GM18526 (cell line): ENCODE data around the gene KAT6B.

Experiments used
- POLR2A ChIP-seq: IDR thresholded peaks from 3 replicates; pipeline ENCODE4 v1.6.1; 2011; ENCODE audit not compliant: insufficient read length; ENCODE audit errors: extremely low read depth

Gene KAT6B

DNA sequence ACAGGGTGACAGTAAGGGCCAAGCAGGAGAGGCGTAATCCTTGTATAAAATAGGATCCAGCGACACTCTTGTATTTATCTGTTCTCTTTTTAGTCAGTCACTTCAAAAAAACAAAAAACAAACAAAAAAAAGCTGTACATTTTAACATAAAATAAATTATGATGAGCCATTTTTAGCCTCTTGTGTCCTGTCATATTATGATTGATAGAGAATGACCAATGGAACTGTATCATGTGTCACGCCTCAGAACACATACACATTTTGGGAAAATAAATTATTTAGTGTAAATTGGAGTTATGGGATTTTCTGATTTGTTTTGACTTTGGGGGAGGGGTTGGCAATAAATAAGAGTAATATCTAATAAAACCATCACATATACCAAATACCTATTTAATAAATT lies 205.7 kb downstream of the KAT6B start:
- no peak for TF ChIP-seq POLR2A

- no peak for TF ChIP-seq POLR2A
Measured at GRCh38 chr10:75032813-75033212, 206.4 kb downstream of the KAT6B start.

GRCh38 chr10:75033399-75034130 lies 207.2 kb downstream of the KAT6B start:
- no peak for TF ChIP-seq POLR2A

DNA sequence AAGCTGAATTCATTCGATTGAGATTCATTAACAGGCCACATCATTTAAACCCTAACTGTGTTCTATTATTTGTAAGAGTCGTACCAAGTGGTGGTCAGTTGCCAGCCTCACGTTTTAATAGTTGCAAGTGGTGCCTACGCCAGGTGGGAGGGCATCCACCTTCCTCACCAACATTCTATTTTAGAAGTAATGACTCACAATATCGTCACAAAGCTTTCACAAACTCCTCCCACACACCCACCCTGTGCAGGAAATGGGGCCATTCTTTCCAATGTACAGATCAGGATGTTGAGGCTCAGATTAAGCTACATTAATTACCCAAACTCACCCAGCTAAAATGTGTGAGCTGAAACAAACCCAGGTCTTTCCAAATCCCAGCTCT lies 207.7 kb downstream of the KAT6B start:
- TF ChIP-seq POLR2A = no peak

- no peak for TF ChIP-seq POLR2A
Measured at GRCh38 chr10:75034714-75035258, 208.4 kb downstream of the KAT6B start.

DNA sequence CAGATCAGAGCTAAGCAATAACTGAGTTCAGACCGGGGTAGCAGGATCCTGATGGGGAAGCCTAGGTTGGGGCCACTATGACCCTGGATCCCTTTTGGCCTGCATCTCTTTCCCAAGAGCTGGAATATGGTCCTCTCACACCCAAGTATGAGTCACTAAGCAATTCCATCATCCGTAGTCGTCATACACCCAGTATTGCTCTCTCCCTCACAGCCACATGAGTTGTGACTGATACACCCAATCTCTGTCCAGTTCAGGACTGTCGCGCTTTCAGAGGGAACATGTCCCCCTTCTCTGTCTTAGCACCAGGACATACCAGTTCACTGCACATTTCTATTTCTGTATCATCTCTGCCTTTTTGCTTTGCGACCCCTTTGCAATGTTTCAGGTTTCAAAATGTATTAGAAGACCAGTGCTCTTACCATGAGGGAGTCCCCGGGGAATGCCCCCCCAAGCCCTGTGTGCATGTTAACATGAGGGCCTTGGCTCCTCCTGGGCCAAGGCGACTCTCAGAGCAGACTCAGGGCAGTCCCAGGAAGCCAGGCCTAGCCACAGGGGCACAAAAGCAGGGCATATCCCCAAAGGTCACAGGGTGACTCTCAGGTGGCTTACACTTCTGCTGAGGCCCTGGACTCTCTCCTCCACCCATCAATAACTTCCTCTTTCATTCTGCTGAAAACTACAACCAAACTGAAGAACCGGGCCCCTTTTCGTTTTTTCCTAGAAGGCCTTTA lies 209.7 kb downstream of the KAT6B start:
- TF ChIP-seq POLR2A = no peak

DNA sequence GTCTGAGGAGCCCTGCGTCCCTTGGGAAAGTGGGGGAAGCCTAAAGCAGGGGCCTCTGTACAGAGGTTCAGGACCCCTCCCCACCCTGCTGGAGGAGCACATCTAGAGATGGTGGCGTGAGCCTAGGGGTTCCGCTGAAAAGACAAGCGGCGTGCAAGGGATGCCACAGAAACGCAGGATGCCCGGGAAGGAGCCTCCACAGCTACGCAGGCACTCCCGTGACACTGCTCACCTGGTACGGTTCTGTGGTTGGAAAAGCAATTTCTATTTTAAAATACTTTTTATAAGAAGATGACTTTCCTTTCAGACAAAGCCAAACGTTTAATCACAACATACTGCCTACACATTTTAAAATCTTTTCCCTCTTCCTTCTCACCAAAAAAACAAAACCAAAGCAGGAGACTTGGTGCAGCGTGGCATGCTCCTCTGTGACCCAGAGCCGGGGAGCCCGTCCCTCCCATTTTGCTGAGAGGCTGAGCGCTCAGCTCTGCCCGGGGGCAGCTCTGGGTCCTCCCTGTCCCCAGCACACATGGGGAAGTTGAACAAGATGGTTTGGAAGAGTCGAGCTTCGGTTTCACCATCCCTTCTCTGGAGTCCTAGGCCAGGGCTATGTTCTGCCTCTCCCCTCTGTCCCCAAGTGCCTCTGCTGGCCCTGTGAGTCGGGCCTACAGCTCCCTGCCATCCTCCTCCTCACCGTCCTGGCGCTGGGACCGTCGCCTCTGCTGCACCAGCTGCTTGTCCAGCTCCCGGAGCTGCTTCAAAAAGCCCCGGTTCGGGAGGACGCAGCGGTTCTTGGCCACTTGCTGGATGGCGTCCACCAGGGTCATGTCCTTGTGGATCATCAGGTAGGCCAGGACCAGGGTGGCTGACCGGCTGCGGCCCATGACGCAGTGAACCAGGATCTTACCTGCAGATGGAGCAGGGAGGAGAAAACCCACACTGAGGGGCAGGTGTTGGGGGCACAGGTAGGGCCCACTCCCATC lies 211.1 kb downstream of the KAT6B start:
- no peak for TF ChIP-seq POLR2A

GRCh38 chr10:75038335-75038734 lies 211.9 kb downstream of the KAT6B start:
- no peak for TF ChIP-seq POLR2A

GRCh38 chr10:75040576-75040975 lies 214.2 kb downstream of the KAT6B start:
- TF ChIP-seq POLR2A = no peak

GRCh38 chr10:75042292-75042974 lies 216.0 kb downstream of the KAT6B start:
- TF ChIP-seq POLR2A = no peak

GRCh38 chr10:75043256-75044131 lies 217.1 kb downstream of the KAT6B start:
- no peak for TF ChIP-seq POLR2A

GRCh38 chr10:75048669-75049098 lies 222.3 kb downstream of the KAT6B start:
- no peak for TF ChIP-seq POLR2A

DNA sequence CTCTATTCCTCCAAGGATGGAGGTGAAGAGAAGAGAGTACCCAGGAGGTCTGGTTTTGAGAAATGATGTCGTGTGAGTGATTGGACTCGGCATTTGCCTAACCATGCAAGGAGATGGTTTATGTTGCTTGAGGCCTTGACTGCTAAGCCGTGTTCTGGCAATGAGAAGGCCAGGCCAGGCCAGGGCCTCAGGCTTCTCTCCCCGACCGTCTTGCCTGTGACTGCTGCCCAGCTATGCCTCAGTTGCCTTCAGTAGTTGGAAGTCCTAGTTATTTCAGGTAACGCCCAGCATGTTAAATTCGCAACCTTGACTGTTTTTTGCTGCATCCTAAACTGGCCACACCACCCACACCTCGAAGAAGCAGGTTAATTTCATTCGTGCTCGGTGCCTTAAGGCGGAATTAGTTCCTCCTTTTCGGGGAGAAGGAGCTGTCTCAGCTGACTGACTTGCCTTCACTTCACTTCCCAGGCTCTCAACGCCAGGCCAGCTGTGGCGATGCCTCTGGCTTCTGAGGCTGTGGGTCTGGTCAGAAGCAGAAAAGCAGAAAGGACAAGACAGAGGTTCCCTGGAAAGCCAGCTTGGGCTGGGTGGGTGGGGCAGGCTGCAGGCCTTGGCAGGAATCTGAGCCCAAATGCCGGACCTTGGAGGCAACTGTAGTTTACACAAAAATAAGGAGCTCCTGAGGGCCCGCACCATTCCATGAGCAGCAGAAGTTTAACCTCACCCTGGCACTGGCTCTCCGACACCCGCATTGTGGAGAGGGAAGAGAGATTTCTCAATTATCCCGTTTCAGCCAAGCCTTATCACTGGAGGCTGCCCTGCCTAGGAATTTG lies 223.1 kb downstream of the KAT6B start:
- TF ChIP-seq POLR2A = no peak
